Endothelial cell of umbilical vein (primary cell): Measurements from ENCODE around the gene RNPEPL1. TPM values are rescaled to one million over a fixed set of nuclear protein-coding genes. Genes with fewer than 3 reads are reported as not detected.

Experiments used
- BruUV-seq: library from RNA; stranded (reverse); fragments of 400-500 nt; replicated peaks from 2 replicates; lab custom pipeline; 2021; lab: Mats Ljungman, UMichigan
- CTCF ChIA-PET: fragments of 300-600, 350-600 bp; sonication (Branson Sonifier 250); formaldehyde crosslinking; loops from one replicate; lab custom pipeline; 2021; ENCODE audit warnings: antibody characterized with exemption, inconsistent platforms; lab: Charles Lee
- POLR2A ChIA-PET: fragments of 300-600, 350-600 bp; sonication (Branson Sonifier 250); formaldehyde crosslinking; loops from one replicate; lab custom pipeline; 2021; ENCODE audit warnings: antibody characterized with exemption, inconsistent platforms; lab: Charles Lee
- DNase-seq: peaks from one replicate; pipeline ENCODE4 v3.0.0-alpha.2; 2011; ENCODE audit warnings: low read depth, low spot score
- FAIRE-seq: peaks from 2 replicates; lab custom pipeline; 2011; peaks lifted over from hg19 to GRCh38; lab: Jason Lieb, UNC
- H2AFZ ChIP-seq: 2 replicates; pipeline ENCODE4 v1.6.0; 2012; ENCODE audit warnings: low read depth, low read length, control low read depth, inconsistent platforms
- H3K27ac ChIP-seq: 2 replicates; pipeline ENCODE4 v1.5.1; 2011; ENCODE audit warnings: low read depth, mild to moderate bottlenecking, control low read depth, low read length, moderate library complexity; ENCODE audit not compliant: insufficient read depth
- H3K27me3 ChIP-seq, 2 experiments: 2 replicates each; pipeline versions ENCODE4 v1.6.0 to v1.6.1; 2011; ENCODE audit warnings: low read length in 2 of 2, mixed read lengths in 1 of 2; ENCODE audit not compliant: control insufficient read depth in 2 of 2, insufficient read depth in 2 of 2
- H3K36me3 ChIP-seq, 2 experiments: 2 replicates in 1 of 2; 3 replicates in 1 of 2; pipeline ENCODE4 v1.5.1; 2011; ENCODE audit warnings: low read length in 2 of 2, mild to moderate bottlenecking in 1 of 2, moderate library complexity in 1 of 2; ENCODE audit not compliant: control insufficient read depth in 2 of 2, insufficient read depth in 2 of 2; ENCODE audit errors: extremely low read depth in 1 of 2
- H3K4me1 ChIP-seq: 3 replicates; pipeline ENCODE4 v1.5.1; 2011; ENCODE audit warnings: mild to moderate bottlenecking, low read length; ENCODE audit not compliant: control insufficient read depth, insufficient read depth; ENCODE audit errors: extremely low read depth
- H3K4me2 ChIP-seq: 2 replicates; pipeline ENCODE4 v1.6.1; 2011; ENCODE audit warnings: low read length, control low read depth, mixed read lengths; ENCODE audit not compliant: insufficient read depth
- H3K4me3 ChIP-seq, 3 experiments: fragments of 200-600 bp in 1 of 3; sonication (generic), shearing (Covaris generic) in 1 of 3; replicated peaks in 1 of 3; 2 replicates each; pipeline ENCODE4 v1.5.1; 2011 to 2016; ENCODE audit warnings: control low read depth in 3 of 3, low read length in 3 of 3, mild to moderate bottlenecking in 2 of 3, inconsistent platforms in 1 of 3, low read depth in 1 of 3, moderate library complexity in 1 of 3; ENCODE audit not compliant: insufficient read depth in 1 of 3
- H3K79me2 ChIP-seq: 2 replicates; pipeline ENCODE4 v1.6.0; 2012; ENCODE audit warnings: low read length, inconsistent platforms; ENCODE audit not compliant: control insufficient read depth, insufficient read depth
- H3K9ac ChIP-seq: replicated peaks from 2 replicates; pipeline ENCODE3; 2011; ENCODE audit warnings: low read length, control low read depth; ENCODE audit not compliant: insufficient read depth; ENCODE audit errors: extremely low read depth
- H3K9me1 ChIP-seq: replicated peaks from 3 replicates; pipeline ENCODE4 v1.6.0; 2011; ENCODE audit warnings: mild to moderate bottlenecking, low read length; ENCODE audit not compliant: control insufficient read depth, insufficient read depth; ENCODE audit errors: extremely low read depth
- H3K9me3 ChIP-seq: replicated peaks from 2 replicates; pipeline ENCODE4 v1.5.1; 2012; ENCODE audit warnings: low read length, inconsistent platforms; ENCODE audit not compliant: control insufficient read depth, insufficient read depth
- H4K20me1 ChIP-seq: replicated peaks from 2 replicates; pipeline ENCODE3; 2011; ENCODE audit warnings: mild to moderate bottlenecking, low read length; ENCODE audit not compliant: control insufficient read depth, insufficient read depth; ENCODE audit errors: extremely low read depth
- EZH2 ChIP-seq: IDR thresholded peaks from 2 replicates; pipeline ENCODE4 v1.6.1; 2012; ENCODE audit warnings: borderline replicate concordance, low read depth, mild to moderate bottlenecking, moderate library complexity, low read length, inconsistent platforms; ENCODE audit not compliant: severe bottlenecking
- FOS ChIP-seq: IDR thresholded peaks from 2 replicates; pipeline ENCODE4 v1.6.1; 2011; ENCODE audit warnings: mild to moderate bottlenecking, low read length, moderate library complexity, borderline replicate concordance; ENCODE audit not compliant: insufficient read depth
- GATA2 ChIP-seq: IDR thresholded peaks from 2 replicates; pipeline ENCODE4 v1.7.0; 2011; ENCODE audit warnings: low read depth, mild to moderate bottlenecking, moderate library complexity, mixed read lengths, low read length; ENCODE audit not compliant: insufficient read length, insufficient read depth
- JUN ChIP-seq: IDR thresholded peaks from 2 replicates; pipeline ENCODE4 v1.6.1; 2011; ENCODE audit warnings: borderline replicate concordance, low read depth; ENCODE audit not compliant: insufficient read length, insufficient read depth
- MAX ChIP-seq: IDR thresholded peaks from 2 replicates; pipeline ENCODE4 v1.6.1; 2011; ENCODE audit not compliant: insufficient read depth, insufficient read length
- MYC ChIP-seq: IDR thresholded peaks from one replicate; pipeline ENCODE4 v1.6.1; 2011; ENCODE audit warnings: mild to moderate bottlenecking, low read depth, low read length
- POLR2A ChIP-seq: IDR thresholded peaks from 2 replicates; pipeline ENCODE4 v1.6.1; 2012; ENCODE audit warnings: low read depth, mild to moderate bottlenecking, control low read depth, low read length
- POLR2AphosphoS5 ChIP-seq: IDR thresholded peaks from 2 replicates; pipeline ENCODE4 v1.6.1; 2012; ENCODE audit warnings: low read depth, mild to moderate bottlenecking, control low read depth, low read length, moderate library complexity; ENCODE audit not compliant: insufficient read depth
- dilution Hi-C: fragments of 300-500 bp; cut with MboI; formaldehyde crosslinking; loops from one replicate; pipeline ENCODE4 v1.15.0; 2019; ENCODE audit warnings: low sequenced_read_pairs; ENCODE audit not compliant: extremely low pct_ligation_motif_present
- intact Hi-C: fragments of 100-400 bp; cut with micrococcal nuclease; formaldehyde crosslinking; loops from one replicate; pipeline ENCODE4 v1.10.0; 2022
- polyA plus RNA-seq, 4 experiments: library from polyadenylated mRNA; depleted of rRNA in 3 of 4; stranded (reverse) in 3 of 4; unstranded in 1 of 4; fragments of >200 nt; gene quantifications; 2 replicates each; pipeline versions ENCODE4 v1.2.1 to v1.2.3, GENCODE V29; 2011 to 2012; ENCODE audit warnings: missing spikeins in 1 of 4
- total RNA-seq: library from RNA; stranded (reverse); gene quantifications from 2 replicates; pipeline ENCODE4 v1.2.3, GENCODE V29; 2021
- TF ChIP-seq, protein P1 (sequence below), 2 donors: IDR thresholded peaks; 1 replicate in 1 of 2; 2 replicates in 1 of 2; pipeline ENCODE4 v1.5.1; 2011; ENCODE audit warnings: low read length in 2 of 2, mild to moderate bottlenecking in 2 of 2, moderate library complexity in 2 of 2, control low read depth in 1 of 2, inconsistent platforms in 1 of 2, low read depth in 1 of 2; ENCODE audit not compliant: insufficient read depth in 1 of 2; ENCODE audit errors: extremely low read depth in 1 of 2

The RNPEPL1 gene
- total and polyA plus RNA-seq, 2 donors (not counting 3 experiments of a cell fraction or from before 2014, with no cell fraction given), result 35.8 to 67.1 TPM

DNA sequence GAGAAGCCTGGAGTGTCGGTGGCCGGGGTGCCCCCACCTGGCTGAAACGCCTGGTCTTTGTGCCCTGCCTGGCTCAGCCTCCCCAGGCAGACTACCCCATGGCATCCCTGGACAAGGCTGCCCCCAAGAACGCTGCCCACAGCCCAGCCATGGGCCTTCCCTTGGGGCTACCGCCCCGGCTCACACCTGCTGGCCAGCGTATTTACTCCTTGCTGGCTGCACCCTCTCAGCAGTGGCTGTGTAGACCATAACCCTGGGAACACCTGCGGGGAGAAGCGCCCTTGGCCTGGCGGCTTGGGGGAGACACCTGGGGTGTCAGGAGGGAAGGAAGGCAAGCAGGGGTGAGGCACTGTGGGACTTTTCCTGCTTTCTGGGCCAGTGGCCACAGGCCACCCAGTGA is 35.6 kb downstream of the RNPEPL1 start:
- dilution Hi-C loops (no loop called here), intact Hi-C loops (loop anchor here (1.0 to 5.0 kb wide), 2 partner anchors 38 to 308 kb away; no protein-coding TSS in a partner anchor)
- Histone ChIP-seq H3K27me3 (no peaks in the 10 kb centered on the region), H3K4me1 (peaks cover 2% of the 10 kb centered on the region), H3K36me3 (peaks cover 0 to 4% of the 10 kb centered on the region in 2 experiments), H3K9ac (no peak overlapping the region), H3K9me3 (no peaks in the 10 kb centered on the region), H3K9me1 (no peaks in the 10 kb centered on the region), H2AFZ (no peak overlapping the region), H3K4me2 (no peak overlapping the region), H4K20me1 (no peaks in the 10 kb centered on the region), H3K79me2 (no peaks in the 10 kb centered on the region), H3K27ac (no peak overlapping the region), H3K4me3 (no peak overlapping the region)
- ChIA-PET POLR2A (no interaction called here), CTCF (interaction anchor here (1.0 to 1.6 kb wide), 5 partner anchors 13 to 237 kb away, joined by 3 to 10 read pairs (median 4); partner anchors contain the start of gene CAPN10)
- DNase-seq (no peak), FAIRE-seq (no peak)
- TF ChIP-seq POLR2A (no peak), POLR2AphosphoS5 (no peak), EZH2 (no peak), GATA2 (no peak), JUN (no peak), MAX (no peak), MYC (no peak), FOS (no peak)
- TF ChIP-seq, protein P1, sequence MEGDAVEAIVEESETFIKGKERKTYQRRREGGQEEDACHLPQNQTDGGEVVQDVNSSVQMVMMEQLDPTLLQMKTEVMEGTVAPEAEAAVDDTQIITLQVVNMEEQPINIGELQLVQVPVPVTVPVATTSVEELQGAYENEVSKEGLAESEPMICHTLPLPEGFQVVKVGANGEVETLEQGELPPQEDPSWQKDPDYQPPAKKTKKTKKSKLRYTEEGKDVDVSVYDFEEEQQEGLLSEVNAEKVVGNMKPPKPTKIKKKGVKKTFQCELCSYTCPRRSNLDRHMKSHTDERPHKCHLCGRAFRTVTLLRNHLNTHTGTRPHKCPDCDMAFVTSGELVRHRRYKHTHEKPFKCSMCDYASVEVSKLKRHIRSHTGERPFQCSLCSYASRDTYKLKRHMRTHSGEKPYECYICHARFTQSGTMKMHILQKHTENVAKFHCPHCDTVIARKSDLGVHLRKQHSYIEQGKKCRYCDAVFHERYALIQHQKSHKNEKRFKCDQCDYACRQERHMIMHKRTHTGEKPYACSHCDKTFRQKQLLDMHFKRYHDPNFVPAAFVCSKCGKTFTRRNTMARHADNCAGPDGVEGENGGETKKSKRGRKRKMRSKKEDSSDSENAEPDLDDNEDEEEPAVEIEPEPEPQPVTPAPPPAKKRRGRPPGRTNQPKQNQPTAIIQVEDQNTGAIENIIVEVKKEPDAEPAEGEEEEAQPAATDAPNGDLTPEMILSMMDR (IDR thresholded peaks at IDR 0.05; ENCODE audit: extremely low read depth in 1 of 2, insufficient read depth in 1 of 2, low read depth in 1 of 2, low read length in 2 of 2), result no peak
- no TSS peak for BruUV-seq
